Measurements from ENCODE around the gene TMEM175. TPM values are rescaled to one million over a fixed set of nuclear protein-coding genes. Genes with fewer than 3 reads are reported as not detected.

Gene TMEM175
- total RNA-seq, 1 donor from 2014 or later: 11.4 TPM

GRCh38 chr4:909821-910220 lies 22.4 kb upstream of the TMEM175 start:
- no peak for DNase-seq (ENCODE audit: low read depth)
- no peak overlapping the region for H3K4me3 ChIP-seq (ENCODE audit: low read depth, low read length)
- TF ChIP-seq CTCF (conservative IDR thresholded peaks at IDR 0.05; ENCODE audit: low read depth, low read length): no peak

GRCh38 chr4:910366-911091 lies 21.7 kb upstream of the TMEM175 start:
- no peak overlapping the region for H3K4me3 ChIP-seq (ENCODE audit: low read depth, low read length)
- no peak for DNase-seq (ENCODE audit: low read depth)
- TF ChIP-seq CTCF (conservative IDR thresholded peaks at IDR 0.05; ENCODE audit: low read depth, low read length): no peak

GRCh38 chr4:911221-911751 lies 21.0 kb upstream of the TMEM175 start:
- no peak for TF ChIP-seq CTCF (conservative IDR thresholded peaks at IDR 0.05; ENCODE audit: low read depth, low read length)
- no peak overlapping the region for H3K4me3 ChIP-seq (ENCODE audit: low read depth, low read length)
- DNase-seq (ENCODE audit: low read depth): no peak

GRCh38 chr4:911871-912490 lies 20.3 kb upstream of the TMEM175 start:
- no peak overlapping the region for H3K4me3 ChIP-seq (ENCODE audit: low read depth, low read length)
- DNase-seq (ENCODE audit: low read depth): no peak
- TF ChIP-seq CTCF (conservative IDR thresholded peaks at IDR 0.05; ENCODE audit: low read depth, low read length): no peak

GRCh38 chr4:912548-913279 lies 19.5 kb upstream of the TMEM175 start:
- no peak for TF ChIP-seq CTCF (conservative IDR thresholded peaks at IDR 0.05; ENCODE audit: low read depth, low read length)
- DNase-seq (ENCODE audit: low read depth): no peak
- no peak overlapping the region for H3K4me3 ChIP-seq (ENCODE audit: low read depth, low read length)

GRCh38 chr4:913280-913618 lies 19.0 kb upstream of the TMEM175 start:
- DNase-seq (ENCODE audit: low read depth): no peak
- H3K4me3 ChIP-seq (ENCODE audit: low read depth, low read length): no peak overlapping the region
- TF ChIP-seq CTCF (conservative IDR thresholded peaks at IDR 0.05; ENCODE audit: low read depth, low read length): no peak
